Dedifferentiated amniotic fluid mesenchymal stem cell (primary cell): Measurements from ENCODE around the gene MAP3K6.

Source experiments
- DNase-seq: peaks from one replicate; pipeline ENCODE4 v3.0.0-alpha.2; 2016; ENCODE audit errors: extremely low spot score

MAP3K6 gene

DNA sequence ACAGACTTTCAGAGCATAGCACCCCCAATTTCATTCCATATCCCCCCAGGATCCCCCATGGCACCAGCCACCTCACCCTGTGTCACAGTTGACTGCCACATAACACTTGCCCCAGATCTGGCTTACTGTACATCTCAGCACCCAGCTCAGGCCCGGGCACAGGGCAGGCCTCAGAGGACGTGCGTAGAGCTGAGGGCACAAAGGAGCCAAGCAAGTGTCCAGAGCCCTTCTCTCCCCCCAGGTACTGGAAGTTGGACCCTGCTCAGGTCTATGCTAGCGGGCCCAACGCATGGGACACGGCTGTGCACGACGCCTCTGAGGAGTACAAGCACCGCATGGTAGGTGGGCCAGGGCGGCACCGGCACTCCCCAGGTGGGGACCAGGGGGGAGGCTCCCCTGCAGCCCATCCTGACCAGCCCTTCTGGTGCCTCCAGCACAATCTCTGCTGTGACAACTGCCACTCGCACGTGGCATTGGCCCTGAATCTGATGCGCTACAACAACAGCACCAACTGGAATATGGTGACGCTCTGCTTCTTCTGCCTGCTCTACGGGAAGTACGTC, 33.0 kb downstream of the MAP3K6 start:
- no peak for DNase-seq

- no peak for DNase-seq
Observed at GRCh38 chr1:27332536-27333281, 34.1 kb downstream of the MAP3K6 start.

- no peak for DNase-seq
Observed at GRCh38 chr1:27331922-27332321, 34.8 kb downstream of the MAP3K6 start.

- DNase-seq, result no peak
Observed at GRCh38 chr1:27331426-27331825, 35.3 kb downstream of the MAP3K6 start.

DNA sequence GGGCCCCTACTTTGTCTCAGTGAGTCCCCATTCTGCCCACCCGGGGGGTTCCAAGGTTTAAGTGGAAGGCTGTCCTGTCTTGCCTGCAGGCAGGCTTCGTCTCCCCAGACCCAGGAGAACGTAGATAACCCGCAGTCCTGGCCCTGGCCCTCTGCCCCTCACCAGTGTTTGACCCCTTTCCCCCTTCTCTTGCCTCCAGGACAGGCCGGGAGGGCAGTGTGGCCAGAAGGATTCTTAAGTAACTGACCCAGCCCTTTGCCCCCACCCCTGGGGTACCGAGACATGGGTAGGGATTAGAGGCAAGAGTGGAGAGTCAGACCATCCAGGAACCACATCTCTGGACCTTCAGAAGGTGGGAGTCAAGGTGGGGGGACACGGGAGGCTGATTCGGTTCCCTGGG, 36.0 kb downstream of the MAP3K6 start:
- no peak for DNase-seq

GRCh38 chr1:27327964-27328363, 38.8 kb downstream of the MAP3K6 start:
- no peak for DNase-seq

- no peak for DNase-seq
Observed at GRCh38 chr1:27325286-27325685, 41.5 kb downstream of the MAP3K6 start.

DNA sequence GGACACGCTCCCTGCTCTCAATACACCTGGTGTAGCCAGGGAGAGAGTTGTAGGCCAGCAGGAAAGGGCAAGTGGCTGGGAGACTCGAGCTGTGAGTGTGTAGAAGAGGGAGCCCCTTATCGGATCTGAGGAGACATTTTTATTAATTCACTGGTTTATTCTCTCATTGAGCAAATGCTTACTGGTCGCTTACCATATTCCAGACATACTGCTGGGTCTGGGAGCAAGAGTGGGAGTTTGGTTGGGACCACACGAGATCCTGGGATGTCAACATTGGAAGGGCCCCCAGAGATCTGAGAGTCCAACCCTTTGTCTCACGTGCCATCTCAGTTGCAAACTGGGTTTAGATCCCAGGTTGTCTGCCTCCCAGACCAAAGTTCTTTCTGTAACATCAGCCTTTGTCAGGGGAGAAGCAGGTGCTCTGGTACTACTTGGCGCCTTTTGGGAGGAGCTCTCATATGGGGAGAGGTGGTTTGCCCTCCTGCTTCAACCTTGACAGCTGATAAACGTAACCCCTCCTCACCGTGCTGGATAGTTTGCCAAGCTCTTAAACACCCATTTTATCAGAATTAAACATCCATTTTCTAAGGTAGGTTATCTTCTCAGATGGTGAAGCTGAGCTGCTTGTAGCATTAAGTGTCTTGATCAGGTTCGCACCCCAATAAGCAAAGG, 44.1 kb downstream of the MAP3K6 start:
- DNase-seq, result no peak

GRCh38 chr1:27321813-27322568, 44.8 kb downstream of the MAP3K6 start, which contains the start of gene TMEM222:
TSS of gene TMEM222 (plus strand) at chr1:27322163. CDS start at chr1:27322198, 35 bp downstream.
- peak; percentile 95 for DNase-seq

GRCh38 chr1:27318596-27318995, 48.2 kb downstream of the MAP3K6 start:
- peak; percentile 26 for DNase-seq

- DNase-seq, result no peak
Observed at GRCh38 chr1:27318136-27318535, 48.6 kb downstream of the MAP3K6 start.

DNA sequence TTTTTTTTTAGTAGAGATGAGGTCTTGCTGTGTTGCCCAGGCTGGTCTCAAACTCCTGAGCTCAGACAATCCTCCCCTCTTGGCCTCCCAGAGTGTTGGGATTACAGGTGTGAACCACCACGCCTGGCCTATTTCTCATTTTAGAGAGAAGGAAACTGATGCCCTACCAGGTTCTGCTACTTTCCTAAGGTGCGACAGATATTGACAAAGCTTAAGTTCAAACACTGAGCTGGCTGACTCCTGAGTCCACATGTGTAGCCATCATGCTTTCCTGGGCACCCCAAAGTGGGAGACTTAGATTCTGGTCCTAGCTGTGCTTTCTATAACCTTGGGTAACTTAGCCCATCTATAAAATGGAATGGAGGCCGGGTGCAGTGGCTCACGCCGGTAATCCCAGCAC, 49.9 kb downstream of the MAP3K6 start:
- DNase-seq, result no peak

DNA sequence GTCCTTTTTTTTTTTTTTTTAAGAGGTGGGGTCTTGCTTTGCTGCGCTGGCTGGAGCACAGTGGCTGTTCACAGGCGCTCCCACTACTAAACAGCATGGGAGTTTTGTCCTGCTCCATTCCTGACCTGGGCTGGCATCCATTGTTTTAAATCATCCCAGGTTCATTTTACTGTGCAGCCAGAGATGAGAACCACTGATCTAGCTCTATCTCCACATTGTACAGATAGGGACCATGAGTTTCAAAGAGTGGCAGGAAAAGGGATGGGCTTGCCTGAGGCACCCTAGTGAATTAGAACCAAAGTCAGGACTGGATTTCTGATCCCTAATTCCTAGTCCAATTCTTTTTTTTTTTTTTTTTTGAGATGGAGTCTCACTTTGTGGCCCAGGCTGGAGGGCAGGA, 52.0 kb downstream of the MAP3K6 start:
- no peak for DNase-seq

GRCh38 chr1:27314169-27314568, 52.6 kb downstream of the MAP3K6 start:
- no peak for DNase-seq

DNA sequence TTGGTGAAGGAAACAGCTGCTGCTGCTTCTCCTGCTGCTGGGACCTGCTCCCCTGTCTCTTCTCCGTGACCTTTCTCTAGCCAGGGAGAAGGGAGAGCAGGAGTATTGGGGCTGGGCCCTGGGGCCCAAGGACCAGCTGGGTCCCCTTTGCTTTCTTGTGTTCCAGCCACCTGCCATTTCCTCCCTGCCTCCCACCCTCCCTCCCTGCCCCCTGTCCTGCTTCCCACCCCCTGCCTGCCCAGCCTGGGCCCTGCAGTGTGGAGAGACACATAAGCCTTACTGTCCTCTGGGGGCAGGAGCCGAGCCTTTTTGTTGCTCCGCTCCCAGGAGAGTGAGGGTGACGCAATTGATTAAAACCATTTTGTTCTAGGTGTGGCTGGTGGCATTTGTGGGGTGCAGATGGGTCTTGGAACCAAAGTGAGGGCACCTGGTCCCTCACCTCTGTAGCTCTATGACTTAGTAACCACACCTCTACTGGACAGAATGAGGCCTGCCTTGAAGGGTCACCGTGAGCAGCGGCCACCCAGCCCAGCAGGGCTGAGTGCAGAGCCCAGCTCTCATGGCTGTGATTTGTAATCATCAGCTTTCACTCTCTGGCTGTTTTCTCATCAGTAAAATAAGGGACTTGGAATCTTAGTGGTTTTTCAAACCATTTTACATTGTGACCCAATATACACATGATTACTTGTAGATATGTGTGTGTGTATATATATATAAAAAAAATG, 58.7 kb downstream of the MAP3K6 start:
- no peak for DNase-seq

DNA sequence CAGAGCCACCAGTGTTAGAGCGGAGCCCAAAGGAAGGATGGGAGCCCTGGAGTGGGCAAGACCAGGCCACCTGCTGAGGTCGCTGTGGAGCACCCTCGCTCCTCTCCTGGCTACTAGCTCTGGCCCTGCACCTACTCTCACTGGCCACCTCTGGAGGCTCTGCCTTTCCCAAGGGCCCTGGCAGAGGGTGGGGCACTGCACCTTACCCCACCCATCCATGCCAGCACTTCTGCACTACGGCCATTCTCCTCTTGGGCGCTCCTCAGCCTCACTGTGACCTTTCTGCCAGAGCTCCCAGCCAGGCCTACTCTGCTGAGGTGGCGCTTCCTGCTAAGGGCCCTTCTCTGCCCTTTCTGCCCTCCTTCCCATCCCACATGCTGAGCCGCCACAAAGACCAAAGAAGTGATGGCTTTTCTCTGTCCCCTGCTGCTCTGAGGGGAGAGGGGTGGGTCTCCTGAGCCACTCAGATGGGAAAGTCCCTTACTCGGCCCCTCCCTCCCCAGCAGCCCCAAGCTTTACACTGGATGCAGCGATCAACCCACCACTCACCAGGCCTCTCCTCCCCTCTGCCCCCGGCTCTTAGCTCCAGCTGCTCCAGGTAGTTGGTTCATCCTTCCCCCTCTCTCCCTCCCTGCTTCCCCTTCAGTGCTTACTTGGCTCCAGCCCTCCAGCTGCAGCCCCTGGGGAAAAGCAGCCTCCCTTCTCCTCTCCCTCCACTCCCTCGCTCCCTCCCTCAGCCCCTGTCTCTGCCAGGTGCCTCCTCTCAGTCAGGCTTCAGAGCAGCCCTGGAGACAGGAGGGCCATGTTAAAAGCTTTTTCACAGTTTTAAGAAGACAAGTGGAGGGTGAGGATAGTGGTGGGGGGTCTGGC, 59.6 kb downstream of the MAP3K6 start:
- no peak for DNase-seq

GRCh38 chr1:27306071-27306470, 60.7 kb downstream of the MAP3K6 start:
- no peak for DNase-seq
